ENCODE measurements around the gene FAM120B.

FAM120B gene

GRCh38 chr6:170362121-170362520, 55.6 kb downstream of the FAM120B start:
- DNase-seq, result no peak

GRCh38 chr6:170363255-170363654, 56.7 kb downstream of the FAM120B start:
- no peak for DNase-seq

- no peak for DNase-seq
These were observed 58.6 kb downstream of the FAM120B start for GRCh38 chr6:170365121-170365520.

- DNase-seq, result no peak
These were observed 59.0 kb downstream of the FAM120B start for GRCh38 chr6:170365593-170365992.

- no peak for DNase-seq
These were observed 59.8 kb downstream of the FAM120B start for GRCh38 chr6:170366248-170366960.

GRCh38 chr6:170367241-170367640, 60.7 kb downstream of the FAM120B start:
- no peak for DNase-seq

- DNase-seq, result no peak
These were observed 62.0 kb downstream of the FAM120B start for GRCh38 chr6:170368544-170368943.

- DNase-seq, result no peak
These were observed 62.8 kb downstream of the FAM120B start for GRCh38 chr6:170369403-170369802.

GRCh38 chr6:170370416-170370815, 63.9 kb downstream of the FAM120B start:
- DNase-seq, result no peak

- no peak for DNase-seq
These were observed 64.5 kb downstream of the FAM120B start for GRCh38 chr6:170371080-170371479.

GRCh38 chr6:170371588-170371987, 65.0 kb downstream of the FAM120B start:
- no peak for DNase-seq

- no peak for DNase-seq
These were observed 66.1 kb downstream of the FAM120B start for GRCh38 chr6:170372380-170373325.

GRCh38 chr6:170374571-170375444, 68.2 kb downstream of the FAM120B start:
- no peak for DNase-seq

GRCh38 chr6:170375661-170376060, 69.1 kb downstream of the FAM120B start:
- no peak for DNase-seq

GRCh38 chr6:170376386-170377043, 70.0 kb downstream of the FAM120B start:
- DNase-seq, result no peak

GRCh38 chr6:170378502-170378901, 71.9 kb downstream of the FAM120B start:
- DNase-seq, result peak; percentile 31

GRCh38 chr6:170381562-170381961, 75.0 kb downstream of the FAM120B start:
- DNase-seq, result no peak

GRCh38 chr6:170383466-170384035, 77.0 kb downstream of the FAM120B start:
- no peak for DNase-seq

- DNase-seq, result no peak
These were observed 78.9 kb downstream of the FAM120B start for GRCh38 chr6:170385506-170385905.

GRCh38 chr6:170388113-170388512, 81.6 kb downstream of the FAM120B start:
- DNase-seq, result no peak

GRCh38 chr6:170393033-170393432, 86.5 kb downstream of the FAM120B start:
- DNase-seq, result no peak

GRCh38 chr6:170393807-170394399, 87.3 kb downstream of the FAM120B start:
- no peak for DNase-seq

All from CD4-positive, alpha-beta T cell treated with Interleukin-17A for 1 hour (primary cell).